SK-N-SH (cell line): ENCODE data around the gene KRT35. TPM values are rescaled to one million over a fixed set of nuclear protein-coding genes. Genes with fewer than 3 reads are reported as not detected.

ENCODE experiments used
- CTCF ChIA-PET: fragments of 300-600, 350-600 bp; formaldehyde crosslinking; extraction: SDS; loops from one replicate; lab custom pipeline; 2021; lab: Yijun Ruan, JAX
- POLR2A ChIA-PET: fragments of 350-600 bp; sonication (Branson Sonifier 250); formaldehyde crosslinking; extraction: SDS; loops from one replicate; lab custom pipeline; 2020; ENCODE audit warnings: antibody characterized with exemption, inconsistent platforms; lab: Yijun Ruan, JAX
- DNase-seq: peaks from one replicate; pipeline ENCODE4 v3.0.0; 2012
- H2AFZ ChIP-seq: fragments of 200-600 bp; sonication (generic); 2 replicates; pipeline ENCODE4 v1.8.1; 2016; ENCODE audit warnings: antibody characterized with exemption, mild to moderate bottlenecking, low read depth
- H3F3A ChIP-seq: fragments of 200-600 bp; sonication (generic); replicated peaks from 2 replicates; pipeline ENCODE3; 2016; ENCODE audit warnings: antibody characterized with exemption, mild to moderate bottlenecking; ENCODE audit not compliant: insufficient read depth
- H3K27ac ChIP-seq, 2 experiments: fragments of 200-500 bp in 1 of 2; fragments of 200-600 bp in 1 of 2; sonication (Bioruptor generic) in 1 of 2; sonication (generic), shearing (Covaris generic) in 1 of 2; 2 replicates each; pipeline versions ENCODE4 v1.5.1 to v1.6.1; 2014 to 2016; ENCODE audit warnings: low read depth in 2 of 2, inconsistent platforms in 1 of 2, low read length in 1 of 2, mild to moderate bottlenecking in 1 of 2, mixed read lengths in 1 of 2
- H3K27me3 ChIP-seq: fragments of 200-600 bp; sonication (generic), shearing (Covaris generic); 2 replicates; pipeline ENCODE4 v1.6.1; 2016; ENCODE audit warnings: mixed run types; ENCODE audit not compliant: insufficient read depth
- H3K36me3 ChIP-seq, 2 experiments: fragments of 200-500 bp in 1 of 2; fragments of 200-600 bp in 1 of 2; sonication (Bioruptor generic) in 1 of 2; sonication (generic) in 1 of 2; replicated peaks in 1 of 2; 2 replicates each; pipeline versions ENCODE3 to v1.5.1; 2014 to 2016; ENCODE audit warnings: low read length in 1 of 2, mild to moderate bottlenecking in 1 of 2; ENCODE audit not compliant: insufficient read depth in 2 of 2, control insufficient read depth in 1 of 2
- H3K4me1 ChIP-seq, 2 experiments: fragments of 200-500 bp in 1 of 2; fragments of 200-600 bp in 1 of 2; sonication (Bioruptor generic) in 1 of 2; sonication (generic), shearing (Covaris generic) in 1 of 2; 2 replicates each; pipeline versions ENCODE4 v1.5.1 to v1.6.1; 2014 to 2016; ENCODE audit warnings: low read depth in 1 of 2, low read length in 1 of 2, mixed run types in 1 of 2; ENCODE audit not compliant: insufficient read depth in 2 of 2, control insufficient read depth in 1 of 2
- H3K4me2 ChIP-seq: fragments of 200-600 bp; sonication (generic), shearing (Covaris generic); 2 replicates; pipeline ENCODE4 v1.6.1; 2017; ENCODE audit warnings: mixed run types
- H3K4me3 ChIP-seq, 2 experiments: fragments of 200-500 bp in 1 of 2; fragments of 200-600 bp in 1 of 2; sonication (Bioruptor generic) in 1 of 2; sonication (generic), shearing (Covaris generic) in 1 of 2; 2 replicates each; pipeline versions ENCODE4 v1.5.1 to v1.8.1; 2014 to 2016; ENCODE audit warnings: low read depth in 2 of 2, inconsistent platforms in 1 of 2, low read length in 1 of 2, mild to moderate bottlenecking in 1 of 2, mixed read lengths in 1 of 2, moderate library complexity in 1 of 2
- H3K79me2 ChIP-seq: fragments of 200-600 bp; sonication (generic); 2 replicates; pipeline ENCODE4 v1.8.1; 2017; ENCODE audit warnings: mild to moderate bottlenecking; ENCODE audit not compliant: insufficient read depth
- H3K9ac ChIP-seq: fragments of 200-600 bp; sonication (generic); 2 replicates; pipeline ENCODE4 v1.6.1; 2017; ENCODE audit warnings: mixed run types
- H3K9me2 ChIP-seq: fragments of 200-600 bp; sonication (generic); 2 replicates; pipeline ENCODE4 v1.6.1; 2017; ENCODE audit warnings: mixed run types
- H3K9me3 ChIP-seq: fragments of 200-600 bp; sonication (generic); 2 replicates; pipeline ENCODE4 v1.6.1; 2017; ENCODE audit warnings: mixed run types, mild to moderate bottlenecking, moderate library complexity
- H4K20me1 ChIP-seq: fragments of 200-600 bp; sonication (generic); 2 replicates; pipeline ENCODE4 v1.6.1; 2017; ENCODE audit warnings: mild to moderate bottlenecking, mixed run types; ENCODE audit not compliant: insufficient read depth
- ELF1 ChIP-seq: IDR thresholded peaks from 2 replicates; pipeline ENCODE4 v1.4.0; 2012
- MXI1 ChIP-seq: IDR thresholded peaks from 2 replicates; pipeline ENCODE4 v1.6.1; 2012; ENCODE audit warnings: mild to moderate bottlenecking, low read depth, low read length, improper control_type of control experiment
- NFIC ChIP-seq: IDR thresholded peaks from 2 replicates; pipeline ENCODE4 v1.4.0; 2012; ENCODE audit warnings: borderline replicate concordance
- NRF1 ChIP-seq: IDR thresholded peaks from 2 replicates; pipeline ENCODE4 v1.6.1; 2012; ENCODE audit warnings: low read depth, mild to moderate bottlenecking, low read length
- REST ChIP-seq: IDR thresholded peaks from 2 replicates; pipeline ENCODE4 v1.6.1; 2012; ENCODE audit warnings: mild to moderate bottlenecking, low read depth, low read length, moderate library complexity
- RFX5 ChIP-seq: IDR thresholded peaks from 2 replicates; pipeline ENCODE4 v1.6.1; 2012; ENCODE audit warnings: mild to moderate bottlenecking, improper control_type of control experiment, low read length
- RXRA ChIP-seq: IDR thresholded peaks from 2 replicates; pipeline ENCODE4 v1.4.0; 2012; ENCODE audit warnings: low read depth, mild to moderate bottlenecking, borderline replicate concordance
- SIN3A ChIP-seq: IDR thresholded peaks from 2 replicates; pipeline ENCODE4 v1.6.1; 2012; ENCODE audit warnings: low read depth, mild to moderate bottlenecking, low read length, moderate library complexity, borderline replicate concordance
- SMC3 ChIP-seq: IDR thresholded peaks from 2 replicates; pipeline ENCODE4 v1.6.1; 2012; ENCODE audit warnings: low read depth, low read length, improper control_type of control experiment
- TAF1 ChIP-seq: IDR thresholded peaks from 2 replicates; pipeline ENCODE4 v1.6.1; 2012; ENCODE audit warnings: low read depth, mild to moderate bottlenecking, low read length, moderate library complexity, borderline replicate concordance
- WGBS: methylation state at CpG from one replicate; pipeline ENCODE4 v1.1.6; 2017; ENCODE audit warnings: low lambda C conversion rate; 5-methylcytosine and 5-hydroxymethylcytosine counted together
- polyA plus RNA-seq, 3 experiments: library from polyadenylated mRNA; depleted of rRNA; stranded (reverse); fragments of >200 nt; gene quantifications; 2 replicates each; pipeline ENCODE4 v1.2.3, GENCODE V29; 2012
- TF ChIP-seq, protein P1 (sequence below): fragments of 150-350 bp; IDR thresholded peaks from 2 replicates; pipeline ENCODE4 v1.6.1; 2016; ENCODE audit warnings: mild to moderate bottlenecking, low read depth, low read length
- TF ChIP-seq, protein P2 (sequence below): fragments of 150-350 bp; IDR thresholded peaks from 2 replicates; pipeline ENCODE4 v1.6.1; 2017; ENCODE audit warnings: antibody characterized with exemption, low read length, low read depth, borderline replicate concordance

Gene KRT35
- polyA plus RNA-seq, 1 of the 3 experiments (the other 2 are of a cell fraction), result not detected

- no peak for TF ChIP-seq TAF1
- TF ChIP-seq RXRA, result no peak
- no peak for TF ChIP-seq ELF1
- no peak for TF ChIP-seq NRF1
- TF ChIP-seq, protein P1, sequence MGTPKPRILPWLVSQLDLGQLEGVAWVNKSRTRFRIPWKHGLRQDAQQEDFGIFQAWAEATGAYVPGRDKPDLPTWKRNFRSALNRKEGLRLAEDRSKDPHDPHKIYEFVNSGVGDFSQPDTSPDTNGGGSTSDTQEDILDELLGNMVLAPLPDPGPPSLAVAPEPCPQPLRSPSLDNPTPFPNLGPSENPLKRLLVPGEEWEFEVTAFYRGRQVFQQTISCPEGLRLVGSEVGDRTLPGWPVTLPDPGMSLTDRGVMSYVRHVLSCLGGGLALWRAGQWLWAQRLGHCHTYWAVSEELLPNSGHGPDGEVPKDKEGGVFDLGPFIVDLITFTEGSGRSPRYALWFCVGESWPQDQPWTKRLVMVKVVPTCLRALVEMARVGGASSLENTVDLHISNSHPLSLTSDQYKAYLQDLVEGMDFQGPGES, result no peak
- no peak for TF ChIP-seq SIN3A
- TF ChIP-seq RFX5, result no peak
- TF ChIP-seq MXI1, result no peak
- TF ChIP-seq NFIC, result no peak
- no peak for TF ChIP-seq SMC3
- TF ChIP-seq, protein P2, sequence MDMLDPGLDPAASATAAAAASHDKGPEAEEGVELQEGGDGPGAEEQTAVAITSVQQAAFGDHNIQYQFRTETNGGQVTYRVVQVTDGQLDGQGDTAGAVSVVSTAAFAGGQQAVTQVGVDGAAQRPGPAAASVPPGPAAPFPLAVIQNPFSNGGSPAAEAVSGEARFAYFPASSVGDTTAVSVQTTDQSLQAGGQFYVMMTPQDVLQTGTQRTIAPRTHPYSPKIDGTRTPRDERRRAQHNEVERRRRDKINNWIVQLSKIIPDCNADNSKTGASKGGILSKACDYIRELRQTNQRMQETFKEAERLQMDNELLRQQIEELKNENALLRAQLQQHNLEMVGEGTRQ, result no peak
- TF ChIP-seq REST, result no peak
- H3F3A ChIP-seq, result no peaks in the 10 kb centered on the region
- WGBS, result 73% methylated on average over 8 of the region's 8 CpGs
Measured at GRCh38 chr17:41484920-41485904, 4.3 kb upstream of the KRT35 start.

More at GRCh38 chr17:41484920-41485904, 4.3 kb upstream of the KRT35 start:
- ChIA-PET POLR2A (interaction anchor here (0.7 kb wide), 1 partner anchor 92 kb away, joined by 3 read pairs; no protein-coding TSS in a partner anchor), CTCF (interaction anchor here (0.8 to 3.9 kb wide), 6 partner anchors 8 to 178 kb away, joined by 3 to 23 read pairs (median 4); no protein-coding TSS in a partner anchor)
- Histone ChIP-seq H3K9me2 (no peaks in the 10 kb centered on the region), H3K4me2 (no peak overlapping the region), H3K27me3 (no peaks in the 10 kb centered on the region), H3K9me3 (no peaks in the 10 kb centered on the region), H3K79me2 (no peaks in the 10 kb centered on the region), H2AFZ (no peak overlapping the region), H3K27ac (no peak overlapping the region), H3K4me1 (peaks cover 0 to 14% of the 10 kb centered on the region in 2 experiments; a peak in 1 of 4 replicates), H3K36me3 (no peaks in the 10 kb centered on the region), H3K4me3 (no peak overlapping the region), H3K9ac (no peak overlapping the region), H4K20me1 (no peaks in the 10 kb centered on the region)
- no peak for DNase-seq
